ENCODE measurements around the gene ANKLE2. TPM values are rescaled to one million over a fixed set of nuclear protein-coding genes. Genes with fewer than 3 reads are reported as not detected.
"Not testable (repeated sequence)": the region's sequence is repeated elsewhere in the genome, so short reads cannot be mapped to it uniquely, and the experiment has no call there.

Gene ANKLE2
- total RNA-seq, 1 donor from 2014 or later: 96.2 TPM

DNA sequence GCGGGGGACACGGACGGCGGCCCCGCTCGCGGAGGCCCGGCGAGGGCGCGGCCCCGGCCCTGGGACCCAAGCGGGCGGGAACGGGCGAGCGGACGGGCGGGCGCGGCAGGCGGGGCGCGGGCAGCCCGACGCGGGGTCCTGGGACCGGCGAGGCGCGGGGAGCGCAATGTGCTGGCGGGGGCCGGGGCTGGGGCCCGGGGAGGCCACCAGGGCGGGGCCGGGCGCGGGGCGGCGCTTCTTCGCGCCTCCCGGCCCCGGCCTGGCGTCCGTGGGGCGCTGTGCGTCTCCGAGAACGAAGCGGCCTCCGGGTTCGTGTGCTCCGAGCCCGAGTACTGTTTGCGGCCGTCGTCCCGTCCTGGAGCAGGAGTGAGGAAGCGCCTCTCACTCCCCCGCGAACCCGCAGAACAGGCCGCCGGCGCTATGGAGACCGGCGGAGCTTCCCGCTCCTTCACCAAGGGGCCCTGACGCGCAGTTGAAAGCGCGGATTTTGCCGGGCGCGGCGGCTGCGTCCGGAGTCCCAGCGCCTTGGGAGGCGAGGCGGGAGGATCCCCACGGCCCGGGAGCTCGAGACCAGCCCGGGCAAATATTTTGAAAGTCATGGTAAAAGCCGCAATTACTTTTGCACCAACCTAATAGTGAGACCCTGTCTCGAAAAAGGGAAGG is 420 bp upstream of the ANKLE2 start:
- peak overlapping the region; percentile 88 for H3K4me3 Mint-ChIP-seq (ENCODE audit: unreplicated experiment)
- peaks cover 12% of the 10 kb centered on the region for H3K36me3 Mint-ChIP-seq (ENCODE audit: low read depth, unreplicated experiment)
- peak; percentile 82 for DNase-seq (ENCODE audit: low spot score)
- no peak overlapping the region for H3K27ac Mint-ChIP-seq (ENCODE audit: unreplicated experiment)
- H3K4me1 Mint-ChIP-seq (ENCODE audit: unreplicated experiment): peaks cover 27% of the 10 kb centered on the region
- peaks cover 9% of the 10 kb centered on the region for H3K27me3 Mint-ChIP-seq (ENCODE audit: unreplicated experiment)
- TF ChIP-seq, protein P1, sequence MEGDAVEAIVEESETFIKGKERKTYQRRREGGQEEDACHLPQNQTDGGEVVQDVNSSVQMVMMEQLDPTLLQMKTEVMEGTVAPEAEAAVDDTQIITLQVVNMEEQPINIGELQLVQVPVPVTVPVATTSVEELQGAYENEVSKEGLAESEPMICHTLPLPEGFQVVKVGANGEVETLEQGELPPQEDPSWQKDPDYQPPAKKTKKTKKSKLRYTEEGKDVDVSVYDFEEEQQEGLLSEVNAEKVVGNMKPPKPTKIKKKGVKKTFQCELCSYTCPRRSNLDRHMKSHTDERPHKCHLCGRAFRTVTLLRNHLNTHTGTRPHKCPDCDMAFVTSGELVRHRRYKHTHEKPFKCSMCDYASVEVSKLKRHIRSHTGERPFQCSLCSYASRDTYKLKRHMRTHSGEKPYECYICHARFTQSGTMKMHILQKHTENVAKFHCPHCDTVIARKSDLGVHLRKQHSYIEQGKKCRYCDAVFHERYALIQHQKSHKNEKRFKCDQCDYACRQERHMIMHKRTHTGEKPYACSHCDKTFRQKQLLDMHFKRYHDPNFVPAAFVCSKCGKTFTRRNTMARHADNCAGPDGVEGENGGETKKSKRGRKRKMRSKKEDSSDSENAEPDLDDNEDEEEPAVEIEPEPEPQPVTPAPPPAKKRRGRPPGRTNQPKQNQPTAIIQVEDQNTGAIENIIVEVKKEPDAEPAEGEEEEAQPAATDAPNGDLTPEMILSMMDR (IDR thresholded peaks at IDR 0.05; ENCODE audit: unreplicated experiment): no peak
- no peaks in the 10 kb centered on the region for H3K9me3 Mint-ChIP-seq (ENCODE audit: unreplicated experiment)

DNA sequence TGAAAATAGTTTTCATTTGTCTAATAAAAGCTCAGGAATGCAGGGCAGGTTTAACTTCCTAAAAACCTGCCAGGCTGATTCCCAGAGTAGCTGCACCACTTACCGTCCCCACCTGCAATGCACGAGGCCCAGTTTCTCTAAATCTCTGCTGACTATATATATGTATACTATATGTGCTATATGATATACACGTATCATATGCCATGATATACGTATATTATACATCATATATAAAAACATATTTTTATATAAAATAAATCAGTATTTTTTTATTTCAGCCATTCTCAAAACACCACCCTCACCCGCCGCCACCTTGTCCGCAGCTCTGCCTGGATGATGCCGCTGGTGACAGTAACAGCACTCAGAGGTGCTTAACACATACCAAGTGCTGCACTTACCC is 2.3 kb downstream of the ANKLE2 start:
- DNase-seq (ENCODE audit: low spot score): no peak
- Mint-ChIP-seq H3K4me1 (ENCODE audit: unreplicated experiment) (peaks cover 18% of the 10 kb centered on the region), H3K27me3 (ENCODE audit: unreplicated experiment) (peaks cover 6% of the 10 kb centered on the region), H3K27ac (ENCODE audit: unreplicated experiment) (no peak overlapping the region), H3K9me3 (ENCODE audit: unreplicated experiment) (no peaks in the 10 kb centered on the region), H3K4me3 (ENCODE audit: unreplicated experiment) (peak overlapping the region; percentile 99), H3K36me3 (ENCODE audit: low read depth, unreplicated experiment) (peaks cover 20% of the 10 kb centered on the region)
- TF ChIP-seq, protein P1 (IDR thresholded peaks at IDR 0.05; ENCODE audit: unreplicated experiment): no peak

DNA sequence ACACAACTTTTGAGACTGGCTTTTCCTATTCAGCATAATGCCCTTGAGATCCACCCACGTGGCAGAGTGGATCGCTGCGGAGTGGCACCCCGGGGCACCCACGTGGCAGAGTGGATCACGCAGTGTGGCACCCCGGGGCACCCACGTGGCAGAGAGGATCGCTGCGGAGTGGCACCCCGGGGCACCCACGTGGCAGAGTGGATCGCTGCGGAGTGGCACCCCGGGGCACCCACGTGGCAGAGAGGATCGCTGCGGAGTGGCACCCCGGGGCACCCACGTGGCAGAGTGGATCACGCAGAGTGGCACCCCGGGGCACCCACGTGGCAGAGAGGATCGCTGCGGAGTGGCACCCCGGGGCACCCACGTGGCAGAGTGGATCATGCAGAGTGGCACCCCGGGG is 2.8 kb downstream of the ANKLE2 start:
- not testable (repeated sequence) for H3K27me3 Mint-ChIP-seq (ENCODE audit: unreplicated experiment); DNase-seq (ENCODE audit: low spot score); H3K27ac Mint-ChIP-seq (ENCODE audit: unreplicated experiment); H3K9me3 Mint-ChIP-seq (ENCODE audit: unreplicated experiment); H3K4me3 Mint-ChIP-seq (ENCODE audit: unreplicated experiment)
- H3K4me1 Mint-ChIP-seq (ENCODE audit: unreplicated experiment): peaks cover 15% of the 10 kb centered on the region
- H3K36me3 Mint-ChIP-seq (ENCODE audit: low read depth, unreplicated experiment): peaks cover 23% of the 10 kb centered on the region

DNA sequence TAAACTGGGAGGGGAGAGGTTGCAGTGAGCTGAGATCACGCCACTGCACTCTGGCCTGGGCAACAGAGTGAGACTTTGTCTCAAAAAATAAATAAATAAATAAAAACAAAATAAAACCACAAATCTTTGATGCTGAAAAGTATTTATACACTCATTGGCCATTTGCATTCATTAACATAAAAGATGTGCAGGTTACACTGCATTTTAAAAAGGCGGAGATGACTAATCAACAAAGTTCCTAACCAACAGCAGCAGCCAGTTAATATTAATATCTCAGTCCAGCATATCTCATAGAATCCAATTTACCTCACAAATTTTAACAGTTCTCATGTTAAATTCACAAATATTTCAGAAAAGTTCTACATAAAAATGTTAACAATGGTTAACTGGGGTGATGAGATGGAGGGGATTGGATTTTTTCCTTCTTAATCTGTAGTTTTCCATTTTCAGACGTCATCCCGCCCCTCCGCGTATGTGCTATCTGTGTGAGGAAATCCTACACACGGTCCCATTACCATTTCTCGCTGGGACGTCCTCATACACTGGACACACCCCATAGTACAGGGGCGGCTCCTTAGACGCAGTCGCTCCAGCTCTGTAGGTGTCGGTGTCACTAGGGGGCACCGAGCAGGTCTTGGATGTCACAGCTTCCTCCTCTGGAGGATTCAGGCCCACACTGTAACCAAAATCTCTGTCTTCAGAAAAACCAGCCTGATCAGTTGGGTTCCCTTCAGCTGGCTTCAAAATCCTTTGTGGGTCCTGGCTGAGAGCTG is 7.3 kb downstream of the ANKLE2 start:
- no peak for DNase-seq (ENCODE audit: low spot score)

DNA sequence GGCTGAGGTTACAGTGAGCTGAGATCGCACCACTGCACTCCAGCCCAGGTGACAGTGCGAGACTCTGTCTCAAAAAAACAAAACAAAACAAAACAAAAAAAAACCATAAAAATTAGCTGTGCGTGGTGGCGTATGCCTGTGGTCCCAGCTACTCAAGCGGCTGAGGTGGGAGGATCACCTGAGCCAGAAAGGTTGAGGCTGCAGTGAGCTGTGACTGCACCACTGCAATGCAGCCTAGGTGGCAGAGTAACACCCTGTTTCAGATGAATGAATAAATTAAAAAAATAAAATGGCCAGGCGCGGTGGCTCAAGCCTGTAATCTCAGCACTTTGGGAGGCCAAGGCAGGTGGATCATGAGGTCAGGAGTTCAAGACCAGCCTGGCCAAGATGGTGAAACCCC is 8.0 kb downstream of the ANKLE2 start:
- H3K4me3 Mint-ChIP-seq (ENCODE audit: unreplicated experiment); DNase-seq (ENCODE audit: low spot score); H3K9me3 Mint-ChIP-seq (ENCODE audit: unreplicated experiment); H3K4me1 Mint-ChIP-seq (ENCODE audit: unreplicated experiment); H3K27me3 Mint-ChIP-seq (ENCODE audit: unreplicated experiment); H3K27ac Mint-ChIP-seq (ENCODE audit: unreplicated experiment): not testable (repeated sequence)
- H3K36me3 Mint-ChIP-seq (ENCODE audit: low read depth, unreplicated experiment): peaks cover 16% of the 10 kb centered on the region

More for the DNA sequence above, 7.3 kb downstream of the ANKLE2 start:
- Mint-ChIP-seq H3K27ac (ENCODE audit: unreplicated experiment) (peak overlapping the region; percentile 11), H3K4me3 (ENCODE audit: unreplicated experiment) (no peak overlapping the region), H3K9me3 (ENCODE audit: unreplicated experiment) (no peaks in the 10 kb centered on the region), H3K36me3 (ENCODE audit: low read depth, unreplicated experiment) (peaks cover 14% of the 10 kb centered on the region), H3K4me1 (ENCODE audit: unreplicated experiment) (no peaks in the 10 kb centered on the region), H3K27me3 (ENCODE audit: unreplicated experiment) (peaks cover 2% of the 10 kb centered on the region)
- TF ChIP-seq, protein P1 (IDR thresholded peaks at IDR 0.05; ENCODE audit: unreplicated experiment): no peak

DNA sequence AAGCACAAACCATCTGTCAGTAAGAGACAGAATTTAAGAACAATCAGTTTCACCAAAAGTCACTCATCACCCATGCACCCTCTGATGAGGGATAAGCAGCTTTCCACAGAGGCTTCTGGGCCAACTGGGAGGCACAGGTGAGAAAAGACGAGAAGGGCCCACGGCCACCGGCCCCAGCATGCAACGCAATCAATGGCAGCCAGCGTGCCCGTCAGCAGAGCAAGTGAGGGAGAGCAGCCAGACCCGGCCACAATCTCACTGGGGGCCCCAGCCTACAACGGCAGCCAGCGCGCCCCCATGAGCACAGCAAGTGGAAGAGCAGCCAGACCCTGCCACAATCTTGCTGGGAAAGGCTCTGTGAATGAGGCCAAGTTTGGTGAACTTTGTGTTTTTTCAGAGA is 13.3 kb downstream of the ANKLE2 start:
- DNase-seq (ENCODE audit: low spot score): no peak
- H3K4me3 Mint-ChIP-seq (ENCODE audit: unreplicated experiment): peak overlapping the region; percentile 56
- peaks cover 2% of the 10 kb centered on the region for H3K27me3 Mint-ChIP-seq (ENCODE audit: unreplicated experiment)
- H3K36me3 Mint-ChIP-seq (ENCODE audit: low read depth, unreplicated experiment): peaks cover 37% of the 10 kb centered on the region
- no peaks in the 10 kb centered on the region for H3K4me1 Mint-ChIP-seq (ENCODE audit: unreplicated experiment)
- H3K9me3 Mint-ChIP-seq (ENCODE audit: unreplicated experiment): no peaks in the 10 kb centered on the region
- TF ChIP-seq, protein P1 (IDR thresholded peaks at IDR 0.05; ENCODE audit: unreplicated experiment): no peak
- H3K27ac Mint-ChIP-seq (ENCODE audit: unreplicated experiment): no peak overlapping the region
